Right ventricle myocardium inferior (tissue), 1 donor: ENCODE data around the gene SPAG17. TPM values are rescaled to one million over a fixed set of nuclear protein-coding genes. Genes with fewer than 3 reads are reported as not detected.

Source experiments
- ATAC-seq: fragments of 200-7000 bp; cut with Tn5 transposase; one replicate; pipeline ENCODE4 v1.9.1; 2020; ENCODE audit warnings: mild to moderate bottlenecking, moderate library complexity
- DNase-seq: peaks from one replicate; pipeline ENCODE4 v3.0.0; 2021; ENCODE audit errors: missing footprints
- intact Hi-C: fragments of 100-400 bp; cut with DNase I; formaldehyde crosslinking; loops from one replicate; pipeline ENCODE4 v1.11.0; 2022
- long read RNA-seq: library from polyadenylated mRNA; unstranded; transcript quantifications from one replicate; pipeline ENCODE4 v2.0.0, GENCODE V29; 2021
- total RNA-seq: library from RNA; stranded (reverse); fragmentation: NEBNext Ultra II Directional; extraction: Animal tissue kit (Norgen Biotek cat#: 25700); gene quantifications from one replicate; pipeline ENCODE4 v1.2.1, GENCODE V29; 2021
- donor health status: DM: no; HTN: yes; CAD: no; lungs with severe emphysema.

Gene SPAG17
- not detected for total RNA-seq
- long read RNA-seq: 0 reads

DNA sequence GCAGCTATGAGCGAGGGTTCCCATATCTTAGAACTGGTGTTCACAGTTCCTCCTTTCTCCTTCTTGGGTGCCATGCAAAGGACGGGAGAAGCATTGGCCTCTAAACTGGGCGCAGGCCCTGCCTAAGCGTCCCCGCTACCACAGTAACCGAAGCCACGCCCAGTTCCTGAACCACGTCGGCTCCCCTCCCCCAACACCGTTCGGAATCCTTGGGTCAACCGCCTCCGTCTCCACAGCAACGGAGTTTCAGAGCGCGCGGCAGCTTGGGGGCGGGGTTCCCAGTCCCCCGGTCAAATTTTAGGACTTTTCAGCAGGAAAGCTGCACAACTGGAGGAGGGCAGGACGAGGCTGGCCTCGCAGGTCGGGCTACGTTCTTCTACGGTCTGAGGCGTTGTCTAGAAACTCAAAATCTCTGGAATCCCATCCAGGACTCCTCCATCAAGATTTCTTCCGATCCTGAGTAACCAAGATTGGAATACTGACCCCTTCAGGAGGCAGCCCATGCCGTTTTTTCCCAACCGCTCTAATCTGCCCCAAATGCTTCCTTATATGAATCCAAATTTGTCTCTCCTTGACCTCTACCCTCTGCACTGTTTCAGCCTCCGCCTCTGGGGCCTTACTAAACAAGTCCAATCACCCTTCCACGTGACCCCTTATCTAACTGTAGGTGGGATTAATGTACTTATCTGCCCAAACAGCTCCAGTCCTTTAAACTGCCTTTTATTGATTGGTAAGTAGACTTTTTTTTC, at the start of gene SPAG17:
SPAG17 (minus strand) TSS at position 145 of the 749 bp plus-strand sequence; CDS start at position 74, 71 bp downstream.
- DNase-seq (peak; percentile 76), ATAC-seq (peak; percentile 77)
- intact Hi-C loops: no loop called here

DNA sequence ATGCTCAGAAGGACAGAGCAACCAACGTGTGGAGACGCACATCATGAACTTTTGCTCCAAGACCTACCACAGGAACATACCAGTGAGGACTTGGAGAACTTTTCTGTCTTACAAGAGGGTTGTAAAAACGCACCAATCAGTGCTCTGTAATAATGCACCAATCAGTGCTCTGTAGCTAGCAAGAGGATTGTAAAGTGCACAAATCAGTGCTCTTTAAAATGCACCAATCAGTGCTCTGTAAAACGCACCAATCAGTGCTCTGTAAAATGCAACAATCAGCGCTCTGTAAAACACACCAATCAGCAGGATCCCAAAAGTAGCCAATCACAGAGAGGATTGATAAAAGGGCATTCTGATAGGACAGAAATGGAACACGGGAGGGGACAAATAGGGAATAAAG, 40.4 kb upstream of the SPAG17 start:
- intact Hi-C loops: no loop called here
- ATAC-seq (no peak), DNase-seq (no peak)

DNA sequence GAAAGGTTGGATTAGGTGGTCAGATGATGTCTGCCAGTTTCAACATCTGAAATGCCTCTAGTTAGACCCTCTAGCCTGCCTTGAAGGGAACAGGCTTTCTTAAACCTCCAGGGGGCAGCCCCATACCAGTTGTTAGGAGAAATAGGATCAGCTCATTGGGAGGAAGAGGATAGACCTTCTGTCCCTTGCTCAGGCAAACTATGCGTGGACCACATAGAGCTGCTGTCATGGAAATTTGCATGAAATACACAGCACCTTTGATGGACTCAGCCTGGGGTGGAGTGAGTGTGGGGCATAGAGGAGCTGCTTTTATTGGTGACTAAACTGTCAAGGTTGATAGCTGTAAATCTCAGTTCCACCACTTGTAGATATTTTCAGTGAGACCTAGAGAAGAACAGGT, 38.4 kb upstream of the SPAG17 start:
- intact Hi-C loops: loop anchor here (2.0 kb wide), 1 partner anchor 783 kb away; no protein-coding TSS in a partner anchor

DNA sequence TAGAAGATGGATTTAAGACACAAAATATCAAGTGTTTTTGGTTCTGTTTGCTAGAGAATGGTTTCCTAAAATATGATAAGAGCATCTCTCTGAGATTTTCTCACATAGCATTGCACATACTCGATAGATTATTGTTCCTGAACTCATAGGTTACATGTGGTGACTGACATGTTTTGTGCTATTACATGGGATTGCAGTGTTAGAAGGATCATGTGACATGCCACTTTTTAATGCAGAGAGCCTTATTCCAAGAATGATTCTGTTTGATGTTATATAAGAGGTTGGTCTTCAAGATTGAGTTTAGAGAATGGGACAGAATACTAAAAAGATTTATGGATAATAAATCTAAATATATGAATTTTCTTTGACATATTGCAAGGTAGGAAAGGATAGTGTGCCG, 34.4 kb upstream of the SPAG17 start:
- intact Hi-C loops: no loop called here
- no peak for DNase-seq
- no peak for ATAC-seq

More for the DNA sequence above, 38.4 kb upstream of the SPAG17 start:
- no peak for DNase-seq
- ATAC-seq: peak; percentile 71

DNA sequence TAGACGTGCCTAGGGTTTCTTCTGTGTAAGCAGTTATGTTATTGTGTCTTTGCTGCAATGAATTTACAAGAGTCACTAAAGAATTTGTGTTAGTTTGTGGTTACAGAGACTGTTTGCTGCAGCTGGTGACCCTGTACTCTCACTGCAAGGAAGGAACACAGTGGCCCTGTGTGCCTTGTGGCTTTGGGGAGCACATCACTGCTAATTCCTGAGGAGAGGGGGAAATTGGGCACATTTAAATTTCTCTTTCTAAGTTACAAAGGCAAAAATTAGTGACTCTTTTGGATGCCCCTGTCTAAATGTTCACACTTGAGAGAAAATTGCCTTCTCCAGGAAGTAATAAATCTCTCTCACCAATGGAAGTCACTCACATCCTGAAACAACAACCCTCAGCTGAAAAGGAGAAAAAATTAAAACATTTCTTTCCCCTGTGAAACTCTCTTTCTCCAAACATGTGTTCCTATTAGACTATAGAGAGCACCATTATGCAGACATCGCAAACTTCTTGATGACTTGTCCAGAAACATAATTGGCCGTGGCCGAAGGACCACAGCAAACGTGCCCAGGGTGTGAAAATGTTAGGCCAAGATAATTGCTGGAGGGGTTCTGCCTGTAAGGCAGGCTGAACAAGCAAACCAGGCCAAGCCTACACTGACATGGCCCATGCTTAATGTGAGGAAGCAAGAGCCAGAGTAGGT, 32.3 kb upstream of the SPAG17 start:
- intact Hi-C loops: no loop called here
- DNase-seq (no peak), ATAC-seq (no peak)

DNA sequence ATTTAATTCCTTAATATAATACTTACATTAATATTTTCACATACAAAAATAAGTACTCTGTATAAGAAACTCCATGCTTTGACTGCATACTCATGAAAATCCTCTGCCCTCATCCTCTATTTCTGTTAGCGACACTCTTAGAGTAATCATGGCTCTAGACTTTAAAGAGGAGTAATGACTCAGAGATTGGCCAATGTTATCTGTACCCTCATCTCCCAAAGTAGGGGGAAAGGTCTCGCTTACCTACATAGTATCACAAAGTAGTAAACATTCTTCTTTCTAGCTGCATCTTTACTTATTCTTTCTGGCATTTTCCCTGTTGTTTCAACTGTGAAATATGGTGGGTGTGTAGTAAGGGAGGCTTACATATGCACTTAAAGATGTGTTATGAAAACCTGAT, 29.8 kb upstream of the SPAG17 start:
- intact Hi-C loops: no loop called here
- DNase-seq (no peak), ATAC-seq (no peak)

DNA sequence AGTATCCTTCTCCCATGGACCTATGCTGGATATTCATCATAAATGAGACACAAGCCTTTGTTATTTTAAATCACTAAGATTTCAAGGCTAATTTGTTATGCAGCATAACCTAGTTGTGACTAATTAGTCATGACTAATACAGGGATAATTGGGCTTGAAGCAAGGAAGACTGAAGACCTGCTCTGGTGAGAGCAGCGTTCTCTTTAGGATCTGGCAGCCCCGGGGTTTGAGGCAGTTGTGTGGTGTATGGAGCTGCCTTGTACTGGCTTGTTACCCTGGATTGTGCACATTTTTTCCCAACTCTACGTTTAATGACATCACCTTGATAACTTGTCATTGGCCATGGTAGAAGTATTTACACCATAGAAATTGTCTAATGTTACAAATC, 25.7 kb upstream of the SPAG17 start:
- ATAC-seq: no peak
- no peak for DNase-seq
- intact Hi-C loops: no loop called here

DNA sequence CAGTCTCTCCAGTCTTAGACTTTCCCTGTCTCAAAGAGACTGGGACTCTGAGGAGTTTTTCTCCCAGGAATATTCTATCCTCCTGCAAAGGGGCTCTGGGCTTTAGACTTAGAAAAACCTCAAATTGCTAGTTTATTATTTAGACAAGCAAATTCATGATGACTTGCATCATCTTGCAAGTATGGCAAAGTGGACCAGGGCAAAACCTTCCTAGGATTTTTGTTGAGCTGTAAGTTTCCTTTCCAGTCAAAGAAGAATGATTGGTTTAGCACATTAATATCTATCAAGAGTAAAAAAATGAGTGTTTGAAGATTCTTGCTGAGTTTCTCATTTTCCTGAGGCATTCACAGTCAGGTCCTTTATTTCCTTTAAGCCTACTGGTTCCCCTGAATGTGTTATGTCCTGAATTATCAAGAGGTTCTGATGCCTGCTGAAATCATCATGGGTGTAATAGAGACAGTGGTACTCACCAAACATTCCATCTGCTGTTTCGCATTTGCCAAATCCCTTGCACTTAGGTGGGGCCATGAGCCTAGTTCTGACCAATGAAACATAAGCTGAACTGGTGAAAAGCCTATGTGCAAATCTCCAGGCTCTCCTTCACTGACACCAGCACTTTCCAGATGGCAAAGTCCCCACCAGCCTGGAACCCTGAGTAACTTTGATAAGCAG, 25.2 kb upstream of the SPAG17 start:
- ATAC-seq (no peak), DNase-seq (no peak)
- intact Hi-C loops: no loop called here

DNA sequence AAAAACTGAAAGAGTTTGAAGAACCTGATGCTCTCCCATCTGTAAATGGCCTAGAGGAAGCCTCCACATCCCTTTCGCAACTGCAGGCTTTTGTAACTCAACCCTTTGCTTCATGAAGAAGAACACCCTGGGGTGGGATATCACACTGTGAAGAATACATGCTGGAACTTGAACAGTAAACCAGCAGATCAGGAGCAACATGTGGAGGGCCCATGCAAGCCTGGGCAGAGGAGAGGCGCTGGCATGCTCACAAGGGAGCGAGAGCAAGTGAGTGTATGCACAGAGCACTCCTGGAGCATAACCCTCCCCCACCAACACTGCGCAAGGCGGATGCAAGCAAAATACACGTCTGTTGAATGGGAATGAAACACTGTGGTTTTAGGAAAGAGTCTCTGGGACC, 24.6 kb upstream of the SPAG17 start:
- no peak for ATAC-seq
- intact Hi-C loops: no loop called here
- DNase-seq: no peak

DNA sequence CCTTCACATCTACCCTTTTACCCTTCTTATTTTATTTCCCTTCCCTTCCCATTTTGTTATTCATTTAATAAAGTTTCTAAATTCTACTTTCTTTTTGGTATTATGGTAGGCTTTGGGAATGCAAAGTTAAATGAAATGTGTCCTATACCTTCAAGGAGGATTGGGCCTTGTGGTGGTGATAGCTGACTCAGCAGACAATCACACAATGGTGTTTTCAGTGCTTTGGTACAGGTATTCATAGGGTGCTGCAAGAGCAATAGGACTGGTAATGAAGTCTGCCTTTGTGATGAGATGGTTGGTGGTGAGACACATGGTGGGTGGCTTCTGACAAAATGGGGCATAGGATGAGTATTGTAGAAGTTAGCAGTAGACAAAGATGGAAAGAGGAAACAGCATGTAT, 21.9 kb upstream of the SPAG17 start:
- ATAC-seq (no peak), DNase-seq (no peak)
- intact Hi-C loops: no loop called here

DNA sequence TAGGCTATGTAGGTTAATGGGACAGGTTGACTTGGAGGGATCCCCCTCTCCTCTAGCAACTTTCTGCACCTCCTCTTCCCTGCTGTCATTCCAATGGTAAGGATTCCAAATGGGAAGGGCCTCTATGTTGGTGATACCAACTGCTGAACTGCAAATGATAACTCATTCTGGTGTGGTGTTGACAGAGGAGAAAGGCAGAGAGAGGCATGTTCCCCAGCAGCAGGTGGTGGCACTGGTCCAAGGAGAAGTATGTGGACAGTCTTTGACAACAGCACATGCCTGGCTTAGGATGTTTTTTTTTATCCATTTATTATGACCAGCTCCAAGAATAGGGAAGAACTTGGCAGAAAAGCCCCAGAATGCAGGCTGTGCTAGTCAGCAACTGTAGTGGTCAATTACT, 19.6 kb upstream of the SPAG17 start:
- ATAC-seq: no peak
- intact Hi-C loops: no loop called here
- DNase-seq: no peak

DNA sequence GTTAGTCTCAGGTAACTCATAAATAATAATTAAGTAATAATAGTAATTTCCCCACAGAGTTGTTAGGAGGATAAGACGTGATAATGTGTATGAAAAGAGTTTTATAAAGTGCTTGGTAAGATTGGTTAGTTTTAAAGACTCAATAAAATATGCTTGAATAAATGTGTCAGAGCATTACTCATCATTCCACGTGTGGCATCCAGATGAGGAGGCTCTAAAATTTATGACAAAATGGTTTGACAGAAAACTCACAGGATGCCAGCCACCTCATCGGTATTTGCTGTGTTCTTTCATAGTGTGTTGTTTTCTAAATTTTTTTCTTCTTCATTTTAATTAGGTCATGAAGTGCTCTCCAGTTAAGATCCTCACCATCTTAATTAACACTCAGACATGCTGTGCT, 19.1 kb upstream of the SPAG17 start:
- no peak for ATAC-seq
- intact Hi-C loops: no loop called here
- DNase-seq: no peak

DNA sequence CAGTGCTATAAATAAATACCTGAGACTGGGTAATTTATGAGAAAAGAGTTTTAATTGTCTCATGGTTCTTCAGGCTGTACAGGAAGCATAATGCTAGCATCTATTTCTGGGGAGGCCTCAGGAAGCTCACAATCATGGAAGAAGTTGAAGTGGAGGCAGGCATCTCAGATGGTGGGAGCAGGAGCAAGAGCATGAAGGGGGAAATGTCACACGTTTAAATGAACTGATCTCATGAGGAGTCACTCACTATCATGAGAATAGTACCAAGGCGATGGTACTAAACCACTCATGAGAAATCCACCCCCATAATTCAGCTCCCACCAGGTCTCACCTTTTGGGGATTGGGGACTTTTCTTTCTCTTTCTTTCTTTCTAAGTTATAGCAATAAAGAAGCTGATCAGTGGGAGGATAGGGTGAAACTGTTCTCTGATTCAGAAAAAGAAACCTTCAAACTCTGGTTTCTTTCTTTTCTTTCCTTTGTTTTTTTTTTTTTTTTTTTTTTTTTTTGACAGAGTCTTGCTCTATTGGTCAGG, 17.1 kb upstream of the SPAG17 start:
- intact Hi-C loops: no loop called here
- ATAC-seq (no peak), DNase-seq (no peak)

DNA sequence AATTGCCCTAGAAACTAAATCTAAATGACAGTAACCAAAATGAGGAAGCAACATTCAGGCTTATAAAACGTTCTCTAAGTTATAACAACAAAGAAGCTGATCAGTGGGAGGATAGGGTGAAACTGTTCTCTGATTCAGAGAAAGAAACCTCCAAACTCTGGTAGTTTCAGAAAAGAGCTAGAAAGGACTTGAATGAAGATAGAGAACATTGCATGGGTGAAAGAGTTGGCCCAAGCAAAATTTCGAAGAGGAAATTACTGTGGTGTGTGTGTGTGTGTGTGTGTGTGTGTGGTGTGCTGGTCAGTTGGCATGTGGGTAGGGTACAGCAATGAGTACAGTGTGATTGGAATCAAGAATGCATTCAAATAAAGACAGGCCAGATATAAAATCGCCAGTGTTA, 16.5 kb upstream of the SPAG17 start:
- ATAC-seq: no peak
- intact Hi-C loops: no loop called here
- no peak for DNase-seq

DNA sequence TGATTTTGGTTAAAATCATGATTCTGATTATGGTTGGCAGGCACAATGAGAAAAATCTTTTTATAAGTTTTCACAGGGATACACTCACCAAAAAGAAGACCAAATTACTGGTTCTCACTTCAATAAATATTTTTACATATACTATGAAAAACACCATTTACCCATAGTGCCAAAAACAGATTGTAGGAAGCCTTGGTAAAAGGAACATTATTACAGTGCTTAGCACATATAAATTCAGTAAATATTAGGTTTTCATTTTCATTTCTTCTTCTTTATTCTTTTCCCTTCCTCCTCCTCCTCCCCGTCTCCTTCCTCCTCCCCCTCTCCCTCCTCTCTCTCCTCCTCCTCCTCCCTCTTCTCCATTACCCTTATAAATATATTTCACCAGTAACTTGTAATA, 15.8 kb upstream of the SPAG17 start:
- intact Hi-C loops: no loop called here
- ATAC-seq (no peak), DNase-seq (no peak)

DNA sequence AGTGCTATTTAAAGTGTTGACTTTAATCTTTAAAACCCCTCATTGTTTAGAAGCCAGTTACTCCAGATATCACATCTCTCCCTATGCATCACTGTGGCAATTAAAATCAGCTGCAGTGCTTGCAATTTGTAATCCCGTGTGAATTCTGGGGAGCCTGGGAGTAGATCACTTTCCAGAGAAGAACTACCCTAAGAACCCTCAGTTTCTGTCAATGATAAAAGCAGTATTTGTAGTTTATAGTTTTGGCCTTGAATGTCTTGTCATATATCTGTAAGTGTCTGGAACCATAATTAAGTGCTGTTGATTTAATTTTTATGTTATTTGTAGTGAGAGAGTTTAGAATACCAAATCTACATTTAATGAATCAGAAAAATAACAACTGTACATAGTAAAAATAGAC, 5.5 kb upstream of the SPAG17 start:
- intact Hi-C loops: no loop called here
- DNase-seq (no peak), ATAC-seq (no peak)

DNA sequence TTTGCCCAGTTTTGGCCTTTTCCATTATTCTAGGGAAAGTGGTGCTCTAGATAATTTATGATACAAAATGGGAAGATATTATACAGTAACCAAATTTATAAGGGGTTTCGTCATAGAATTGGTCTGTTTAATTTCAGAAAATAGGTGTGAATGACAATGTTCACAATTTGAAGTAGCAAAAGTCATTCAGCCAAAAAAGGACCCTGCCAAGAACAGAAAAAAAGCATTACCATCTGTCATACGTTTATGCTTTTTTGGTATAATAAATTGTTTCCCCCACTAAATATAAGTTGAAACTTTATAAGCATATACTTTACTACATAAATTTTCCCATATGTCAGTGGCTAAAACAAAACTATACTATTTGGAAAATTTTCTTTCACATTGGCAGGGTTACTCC, 4.5 kb upstream of the SPAG17 start:
- intact Hi-C loops: no loop called here
- ATAC-seq (no peak), DNase-seq (no peak)

DNA sequence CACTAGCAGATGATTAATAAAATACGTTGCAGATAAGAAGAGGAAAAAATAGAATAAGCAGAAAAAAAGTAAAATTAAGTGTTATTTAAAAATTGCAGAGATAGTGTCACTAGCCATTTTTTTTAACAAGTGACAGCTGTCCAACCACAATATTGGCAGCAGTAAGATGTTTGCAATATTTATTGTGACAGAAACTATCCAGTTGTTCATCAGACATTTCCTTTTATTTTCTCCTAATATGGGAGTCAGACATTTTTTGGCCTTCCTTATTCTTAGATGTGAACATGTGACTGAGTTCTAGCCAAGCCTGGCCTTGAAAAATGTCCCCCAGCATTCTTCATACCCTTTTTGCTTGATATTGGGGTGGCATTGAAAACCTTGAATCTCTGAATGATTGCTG, 3.4 kb upstream of the SPAG17 start:
- DNase-seq: no peak
- intact Hi-C loops: no loop called here
- no peak for ATAC-seq

DNA sequence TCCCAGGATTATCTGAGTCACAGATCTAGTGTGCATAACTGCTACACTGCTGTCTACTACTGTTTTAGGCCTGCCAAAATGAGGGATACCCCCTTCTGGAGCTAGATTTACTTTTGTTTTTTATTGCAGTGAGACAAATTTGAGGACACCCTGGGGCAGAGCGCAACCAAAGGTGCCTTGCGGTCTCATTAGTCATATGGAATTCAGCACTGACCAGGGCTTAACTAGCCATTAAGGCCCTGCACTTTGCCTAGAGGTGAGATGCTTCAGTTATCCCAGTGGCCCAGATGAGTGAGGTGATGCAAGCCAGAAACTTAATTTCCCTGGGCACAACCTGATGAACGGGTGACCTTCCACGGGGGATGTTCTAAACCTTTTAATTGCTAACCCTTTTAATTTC, 998 bp upstream of the SPAG17 start:
- no peak for ATAC-seq
- intact Hi-C loops: no loop called here
- DNase-seq: no peak

DNA sequence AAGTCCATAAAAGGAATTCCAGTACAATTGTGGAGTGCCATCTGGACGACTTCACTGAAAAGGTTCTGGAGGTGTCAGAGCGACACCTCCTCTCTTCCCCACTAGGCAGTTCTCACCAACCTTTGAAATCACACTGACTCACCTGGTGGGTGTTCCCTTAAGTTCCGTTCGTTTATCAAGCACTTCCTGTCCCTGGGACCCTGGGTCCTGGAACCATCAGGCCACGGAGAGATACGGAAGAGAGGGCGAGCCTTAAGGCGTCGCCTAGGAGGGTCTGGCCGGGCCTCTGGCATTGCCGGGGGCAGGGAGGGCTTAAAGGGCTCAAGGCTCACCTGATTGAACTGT, 317 bp downstream of the SPAG17 start:
- intact Hi-C loops: no loop called here
- ATAC-seq (no peak), DNase-seq (no peak)
